ENCODE results near the gene TRAPPC2L. TPM values are rescaled to one million over a fixed set of nuclear protein-coding genes. Genes with fewer than 3 reads are reported as not detected.
A peak's percentile ranks its signal among the peaks of the same experiment; 100 is the strongest.

The TRAPPC2L gene
- total RNA-seq, 2 donors from 2014 or later: 110 TPM

DNA sequence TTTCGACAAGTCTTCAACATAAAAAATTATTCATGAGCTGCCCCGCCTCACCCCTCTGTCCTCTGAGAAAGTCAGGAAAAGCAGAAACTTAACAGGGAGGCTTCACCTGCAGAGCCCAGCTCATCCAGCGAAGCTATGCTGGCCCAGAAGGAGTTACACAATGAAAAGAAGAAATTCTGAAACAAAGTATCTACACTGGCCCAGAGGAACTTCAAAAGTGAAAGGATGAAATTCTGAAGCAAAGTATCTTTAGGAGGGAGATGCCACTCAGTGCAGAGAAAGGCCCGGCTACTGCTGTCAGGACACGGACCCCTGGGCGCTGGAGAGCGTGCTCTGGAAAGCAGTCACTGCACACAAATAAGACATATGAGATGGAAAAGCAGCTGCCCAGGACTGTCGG is 1.8 kb upstream of the TRAPPC2L start:
- peaks cover 4% of the 10 kb centered on the region for H3K4me1 Mint-ChIP-seq
- WGBS, 2 experiments (ENCODE audit: insufficient coverage in 1 of 2, insufficient read length in 1 of 2): 96 to 97% methylated on average over 7 of the region's 8 CpGs
- H3K27me3 ChIP-seq (ENCODE audit: control insufficient read depth, insufficient read depth, low read length, poor library complexity, severe bottlenecking): no peaks in the 10 kb centered on the region
- peaks cover 37% of the 10 kb centered on the region for H3K36me3 Mint-ChIP-seq (ENCODE audit: low read depth)
- no peak for DNase-seq
- no peak overlapping the region for H3K4me3 ChIP-seq (ENCODE audit: low read length)
- no peak overlapping the region for H3K27ac ChIP-seq (ENCODE audit: low read depth, low read length)
- peak overlapping the region; percentile 91 for H3K4me3 Mint-ChIP-seq
- peaks cover 4% of the 10 kb centered on the region for H3K9me3 Mint-ChIP-seq
- no peaks in the 10 kb centered on the region for H3K4me1 ChIP-seq (ENCODE audit: control insufficient read depth, insufficient read depth, low read length)
- H3K27ac Mint-ChIP-seq: no peak overlapping the region
- no peak overlapping the region for H3K9ac ChIP-seq (ENCODE audit: extremely low read depth, low read length, poor library complexity, severe bottlenecking)
- no peaks in the 10 kb centered on the region for H3K9me3 ChIP-seq (ENCODE audit: control insufficient read depth, low read length)
- peaks cover 17% of the 10 kb centered on the region for H3K36me3 ChIP-seq (ENCODE audit: control insufficient read depth, insufficient read depth, low read length)
- no peaks in the 10 kb centered on the region for H3K27me3 Mint-ChIP-seq (ENCODE audit: insufficient read depth)
- TF ChIP-seq, protein P1, sequence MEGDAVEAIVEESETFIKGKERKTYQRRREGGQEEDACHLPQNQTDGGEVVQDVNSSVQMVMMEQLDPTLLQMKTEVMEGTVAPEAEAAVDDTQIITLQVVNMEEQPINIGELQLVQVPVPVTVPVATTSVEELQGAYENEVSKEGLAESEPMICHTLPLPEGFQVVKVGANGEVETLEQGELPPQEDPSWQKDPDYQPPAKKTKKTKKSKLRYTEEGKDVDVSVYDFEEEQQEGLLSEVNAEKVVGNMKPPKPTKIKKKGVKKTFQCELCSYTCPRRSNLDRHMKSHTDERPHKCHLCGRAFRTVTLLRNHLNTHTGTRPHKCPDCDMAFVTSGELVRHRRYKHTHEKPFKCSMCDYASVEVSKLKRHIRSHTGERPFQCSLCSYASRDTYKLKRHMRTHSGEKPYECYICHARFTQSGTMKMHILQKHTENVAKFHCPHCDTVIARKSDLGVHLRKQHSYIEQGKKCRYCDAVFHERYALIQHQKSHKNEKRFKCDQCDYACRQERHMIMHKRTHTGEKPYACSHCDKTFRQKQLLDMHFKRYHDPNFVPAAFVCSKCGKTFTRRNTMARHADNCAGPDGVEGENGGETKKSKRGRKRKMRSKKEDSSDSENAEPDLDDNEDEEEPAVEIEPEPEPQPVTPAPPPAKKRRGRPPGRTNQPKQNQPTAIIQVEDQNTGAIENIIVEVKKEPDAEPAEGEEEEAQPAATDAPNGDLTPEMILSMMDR (conservative IDR thresholded peaks at IDR 0.05): no peak

DNA sequence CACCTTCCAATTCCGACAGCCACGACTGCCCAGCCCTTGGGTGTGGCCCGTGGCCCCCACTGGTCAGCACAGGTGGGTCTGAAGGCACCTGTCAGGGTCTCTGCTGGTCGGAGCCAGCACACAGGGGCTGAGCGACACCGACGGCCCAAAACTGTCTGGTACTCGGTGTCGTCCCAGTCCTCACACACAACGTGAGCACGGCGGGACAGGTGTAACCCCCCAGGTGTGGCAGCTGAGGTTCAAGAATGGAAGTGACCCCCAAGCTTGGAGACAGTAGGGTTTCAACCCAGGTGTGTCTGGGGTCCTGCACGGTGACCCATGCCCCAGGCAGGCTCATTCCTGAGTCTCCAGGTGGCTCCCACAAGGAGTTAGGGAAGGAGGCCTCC is 1.2 kb upstream of the TRAPPC2L start:
- DNase-seq: no peak
- Mint-ChIP-seq H3K27me3 (ENCODE audit: insufficient read depth) (no peaks in the 10 kb centered on the region), H3K4me1 (peaks cover 4% of the 10 kb centered on the region), H3K9me3 (peaks cover 4% of the 10 kb centered on the region), H3K4me3 (peak overlapping the region; percentile 91), H3K36me3 (ENCODE audit: low read depth) (peaks cover 39% of the 10 kb centered on the region), H3K27ac (no peak overlapping the region)
- TF ChIP-seq, protein P1 (conservative IDR thresholded peaks at IDR 0.05): no peak
- Histone ChIP-seq H3K27ac (ENCODE audit: low read depth, low read length) (no peak overlapping the region), H3K4me1 (ENCODE audit: control insufficient read depth, insufficient read depth, low read length) (no peaks in the 10 kb centered on the region), H3K9me3 (ENCODE audit: control insufficient read depth, low read length) (no peaks in the 10 kb centered on the region), H3K27me3 (ENCODE audit: control insufficient read depth, insufficient read depth, low read length, poor library complexity, severe bottlenecking) (no peaks in the 10 kb centered on the region), H3K36me3 (ENCODE audit: control insufficient read depth, insufficient read depth, low read length) (peaks cover 23% of the 10 kb centered on the region), H3K9ac (ENCODE audit: extremely low read depth, low read length, poor library complexity, severe bottlenecking) (no peak overlapping the region), H3K4me3 (ENCODE audit: low read length) (peak overlapping the region; percentile 74)
- WGBS, 2 experiments (ENCODE audit: insufficient coverage in 1 of 2, insufficient read length in 1 of 2): 88 to 91% methylated on average over 13 of the region's 13 CpGs

DNA sequence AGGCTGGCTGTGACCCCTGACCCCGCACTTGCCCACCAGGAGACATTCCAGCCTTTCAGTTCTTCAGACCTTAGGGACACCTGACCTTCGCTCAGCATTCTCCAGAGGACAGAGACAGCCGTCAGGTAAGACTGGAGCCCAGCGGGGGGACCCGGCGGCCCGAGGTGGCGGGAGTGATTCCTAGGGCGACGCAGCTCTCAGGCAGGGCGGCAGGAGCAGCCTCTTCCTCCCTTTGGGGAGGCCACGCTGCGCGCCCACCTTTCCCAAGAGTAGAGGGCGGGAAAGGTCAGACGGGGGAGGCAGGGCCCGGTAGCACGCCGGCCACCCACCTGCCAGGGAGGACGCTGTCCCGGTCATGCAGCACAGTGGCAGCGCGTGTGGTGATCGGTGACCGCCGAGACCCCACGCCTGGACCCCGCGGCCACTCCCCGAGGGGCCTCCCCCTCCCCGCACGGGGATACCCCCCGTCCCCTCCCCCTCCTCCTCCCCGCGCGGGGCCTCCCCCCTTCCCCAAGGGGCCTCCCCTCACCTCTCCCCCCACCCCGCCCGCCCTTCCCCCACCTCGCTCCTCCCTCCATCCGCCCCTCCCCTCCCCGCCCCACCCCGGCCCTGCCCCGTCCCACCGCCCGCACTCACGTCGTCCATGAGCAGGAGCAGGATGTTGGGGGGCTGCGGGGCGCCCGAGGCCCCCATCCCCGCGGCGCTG is 652 bp upstream of the TRAPPC2L start:
- Mint-ChIP-seq H3K4me3 (peak overlapping the region; percentile 91), H3K27ac (no peak overlapping the region), H3K4me1 (peaks cover 4% of the 10 kb centered on the region), H3K9me3 (peaks cover 2% of the 10 kb centered on the region), H3K36me3 (ENCODE audit: low read depth) (peaks cover 40% of the 10 kb centered on the region), H3K27me3 (ENCODE audit: insufficient read depth) (no peaks in the 10 kb centered on the region)
- DNase-seq: peak; percentile 76
- Histone ChIP-seq H3K9me3 (ENCODE audit: control insufficient read depth, low read length) (no peaks in the 10 kb centered on the region), H3K4me3 (ENCODE audit: low read length) (peak overlapping the region; percentile 92), H3K36me3 (ENCODE audit: control insufficient read depth, insufficient read depth, low read length) (peaks cover 26% of the 10 kb centered on the region), H3K9ac (ENCODE audit: extremely low read depth, low read length, poor library complexity, severe bottlenecking) (peak overlapping the region; percentile 11), H3K27me3 (ENCODE audit: control insufficient read depth, insufficient read depth, low read length, poor library complexity, severe bottlenecking) (no peaks in the 10 kb centered on the region), H3K4me1 (ENCODE audit: control insufficient read depth, insufficient read depth, low read length) (no peaks in the 10 kb centered on the region), H3K27ac (ENCODE audit: low read depth, low read length) (no peak overlapping the region)
- TF ChIP-seq, protein P1 (conservative IDR thresholded peaks at IDR 0.05): no peak
- WGBS, 2 experiments (ENCODE audit: insufficient coverage in 1 of 2, insufficient read length in 1 of 2): 9 to 31% methylated on average over 9 to 38 of the region's 53 CpGs
